HCT116 (cell line): ENCODE data around the gene PDHB. TPM values are rescaled to one million over a fixed set of nuclear protein-coding genes. Genes with fewer than 3 reads are reported as not detected.

Experiments used
- ATAC-seq: fragments of 200-7000 bp; cut with Tn5 transposase; 2 replicates; pipeline ENCODE4 v1.9.1; 2020; ENCODE audit warnings: mild to moderate bottlenecking, moderate library complexity
- BruUV-seq: library from RNA; stranded (reverse); fragments of 400-500 nt; replicated peaks from 2 replicates; lab custom pipeline; 2021; lab: Mats Ljungman, UMichigan
- CTCF ChIA-PET: fragments of 300-600 bp; sonication (Branson Sonifier 250); formaldehyde crosslinking; loops from one replicate; lab custom pipeline; 2021; ENCODE audit warnings: antibody characterized with exemption; lab: Charles Lee
- POLR2A ChIA-PET: fragments of 300-600, 350-600 bp; sonication (Branson Sonifier 250); formaldehyde crosslinking; loops from one replicate; lab custom pipeline; 2021; ENCODE audit warnings: antibody characterized with exemption; lab: Charles Lee
- RAD21 ChIA-PET, 2 experiments: fragments of 300-600 bp; sonication (Branson Sonifier 250); formaldehyde crosslinking; loops; one replicate each; lab custom pipeline; 2023; ENCODE audit warnings: low total read pairs in 2 of 2; ENCODE audit not compliant: uncharacterized antibody in 2 of 2, unreplicated experiment in 2 of 2, low non-redundant PET in 1 of 2; lab: Charles Lee
- DNase-seq: peaks from one replicate; pipeline ENCODE4 v3.0.0-alpha.2; 2010; ENCODE audit warnings: low read depth, low spot score
- H2AFZ ChIP-seq: fragments of 200-600 bp; shearing (Covaris generic), sonication (generic); 2 replicates; pipeline ENCODE4 v1.6.1; 2017; ENCODE audit warnings: low read depth, mixed run types, mixed read lengths, antibody characterized with exemption, low read length; ENCODE audit not compliant: poor library complexity, severe bottlenecking
- H3K27ac ChIP-seq: 2 replicates; pipeline ENCODE4 v1.5.1; 2012; ENCODE audit warnings: low read depth, low read length
- H3K27me3 ChIP-seq: fragments of 200-600 bp; sonication (generic); 2 replicates; pipeline ENCODE4 v1.6.1; 2016; ENCODE audit warnings: mixed run types, low read length, mixed read lengths; ENCODE audit not compliant: insufficient read depth
- H3K36me3 ChIP-seq, 2 experiments: fragments of 200-500 bp in 1 of 2; fragments of 200-600 bp in 1 of 2; sonication (Bioruptor generic) in 1 of 2; sonication (generic) in 1 of 2; 2 replicates each; pipeline versions ENCODE4 v1.5.1 to v1.6.1; 2014 to 2016; ENCODE audit warnings: low read length in 2 of 2, inconsistent platforms in 1 of 2, mixed read lengths in 1 of 2, mixed run types in 1 of 2; ENCODE audit not compliant: insufficient read depth in 2 of 2, control insufficient read depth in 1 of 2
- H3K4me1 ChIP-seq, 2 experiments: fragments of 200-600 bp in 1 of 2; sonication (generic) in 1 of 2; 2 replicates each; pipeline versions ENCODE4 v1.5.1 to v1.6.1; 2012 to 2017; ENCODE audit warnings: low read length in 2 of 2, inconsistent platforms in 1 of 2, mild to moderate bottlenecking in 1 of 2, mixed read lengths in 1 of 2, mixed run types in 1 of 2, moderate library complexity in 1 of 2; ENCODE audit not compliant: insufficient read depth in 2 of 2, control insufficient read depth in 1 of 2
- H3K4me2 ChIP-seq: fragments of 200-600 bp; sonication (generic); 2 replicates; pipeline ENCODE4 v1.6.1; 2017; ENCODE audit warnings: mixed run types, low read length, mixed read lengths
- H3K4me3 ChIP-seq, 2 experiments: fragments of 200-600 bp in 1 of 2; sonication (generic) in 1 of 2; replicated peaks in 1 of 2; 2 replicates each; pipeline ENCODE4 v1.5.1; 2011 to 2016; ENCODE audit warnings: low read length in 2 of 2, control low read depth in 1 of 2, low read depth in 1 of 2, mild to moderate bottlenecking in 1 of 2, mixed read lengths in 1 of 2, mixed run types in 1 of 2
- H3K79me2 ChIP-seq: fragments of 200-600 bp; sonication (generic); 2 replicates; pipeline ENCODE4 v1.6.1; 2017; ENCODE audit warnings: mild to moderate bottlenecking, mixed run types, low read length, moderate library complexity, mixed read lengths; ENCODE audit not compliant: insufficient read depth
- H3K9ac ChIP-seq: fragments of 200-600 bp; sonication (generic); 2 replicates; pipeline ENCODE4 v1.6.1; 2016; ENCODE audit warnings: low read length, mixed read lengths
- H3K9me2 ChIP-seq: fragments of 200-600 bp; sonication (generic), shearing (Covaris generic); 2 replicates; pipeline ENCODE4 v1.6.1; 2017; ENCODE audit warnings: mixed run types, mild to moderate bottlenecking, moderate library complexity; ENCODE audit not compliant: insufficient read depth
- H3K9me3 ChIP-seq, 2 experiments: fragments of 200-500 bp in 1 of 2; fragments of 200-600 bp in 1 of 2; sonication (Bioruptor generic) in 1 of 2; sonication (generic) in 1 of 2; 2 replicates each; pipeline ENCODE4 v1.6.1; 2014 to 2017; ENCODE audit warnings: low read length in 2 of 2, mixed read lengths in 2 of 2, inconsistent platforms in 1 of 2, low read depth in 1 of 2, mild to moderate bottlenecking in 1 of 2, mixed run types in 1 of 2, moderate library complexity in 1 of 2; ENCODE audit not compliant: control insufficient read depth in 1 of 2, insufficient read depth in 1 of 2
- H4K20me1 ChIP-seq: fragments of 200-600 bp; sonication (generic), shearing (Covaris generic); 2 replicates; pipeline ENCODE4 v1.6.1; 2017; ENCODE audit warnings: mixed run types, mild to moderate bottlenecking, moderate library complexity; ENCODE audit not compliant: insufficient read depth
- CBX3 ChIP-seq: IDR thresholded peaks from 2 replicates; pipeline ENCODE4 v1.6.1; 2012; ENCODE audit warnings: low read depth
- CTCF ChIP-seq, 3 experiments: fragments of 200-600 bp in 1 of 3; sonication (generic) in 1 of 3; IDR thresholded peaks in 2 of 3; conservative IDR thresholded peaks in 1 of 3; 2 replicates each; pipeline ENCODE4 v1.5.1; 2012 to 2017; ENCODE audit warnings: low read depth in 2 of 3, low read length in 2 of 3, antibody characterized with exemption in 1 of 3, borderline replicate concordance in 1 of 3, control low read depth in 1 of 3, mild to moderate bottlenecking in 1 of 3, mixed read lengths in 1 of 3, mixed run types in 1 of 3, moderate library complexity in 1 of 3; ENCODE audit not compliant: insufficient read depth in 1 of 3
- EGR1 ChIP-seq: IDR thresholded peaks from 2 replicates; pipeline ENCODE4 v1.6.1; 2012; ENCODE audit warnings: low read depth
- EZH2 ChIP-seq: fragments of 200-600 bp; sonication (generic); IDR thresholded peaks from 2 replicates; pipeline ENCODE4 v1.6.1; 2017; ENCODE audit warnings: antibody characterized with exemption, mixed run types
- EZH2phosphoT487 ChIP-seq: fragments of 200-600 bp; IDR thresholded peaks from 2 replicates; pipeline ENCODE4 v1.6.1; 2018; ENCODE audit warnings: antibody characterized with exemption, borderline replicate concordance
- FOSL1 ChIP-seq: IDR thresholded peaks from 2 replicates; pipeline ENCODE4 v1.6.1; 2012; ENCODE audit warnings: low read depth
- POLR2A ChIP-seq: IDR thresholded peaks from 2 replicates; pipeline ENCODE4 v1.7.0; 2011; ENCODE audit warnings: borderline replicate concordance; ENCODE audit not compliant: insufficient read depth, insufficient read length; ENCODE audit errors: extremely low read depth
- POLR2AphosphoS5 ChIP-seq: IDR thresholded peaks from 2 replicates; pipeline ENCODE4 v1.6.1; 2011; ENCODE audit warnings: mild to moderate bottlenecking, low read depth, low read length, moderate library complexity
- RAD21 ChIP-seq: IDR thresholded peaks from 2 replicates; pipeline ENCODE4 v1.6.1; 2012; ENCODE audit warnings: low read depth, mild to moderate bottlenecking
- SIN3A ChIP-seq: IDR thresholded peaks from 2 replicates; pipeline ENCODE4 v1.6.1; 2012; ENCODE audit warnings: low read depth
- TCF7L2 ChIP-seq: IDR thresholded peaks from 2 replicates; pipeline ENCODE4 v1.7.0; 2011; ENCODE audit warnings: borderline replicate concordance, inconsistent platforms; ENCODE audit not compliant: insufficient read depth, insufficient read length; ENCODE audit errors: extremely low read depth
- ZBTB33 ChIP-seq: IDR thresholded peaks from 2 replicates; pipeline ENCODE4 v1.6.1; 2011; ENCODE audit warnings: mild to moderate bottlenecking, low read length, moderate library complexity; ENCODE audit not compliant: insufficient replicate concordance; ENCODE audit errors: extremely low read depth
- intact Hi-C: fragments of 100-400 bp; cut with micrococcal nuclease; formaldehyde crosslinking; loops from 2 replicates; pipeline ENCODE4 v1.10.0; 2022
- total RNA-seq: library from RNA; stranded (reverse); gene quantifications from one replicate; pipeline ENCODE4 v1.2.1, GENCODE V29; 2021; ENCODE audit not compliant: unreplicated experiment

Gene PDHB
- total RNA-seq, 1 experiment from 2014 or later, result 60.2 TPM

- no peaks in the 10 kb centered on the region for H3K79me2 ChIP-seq
- no peaks in the 10 kb centered on the region for H3K27me3 ChIP-seq
- H3K9me3 ChIP-seq, result no peaks in the 10 kb centered on the region
- no peak for TF ChIP-seq RAD21
- no peak for TF ChIP-seq POLR2AphosphoS5
- TF ChIP-seq SIN3A, result no peak
- no peak for TF ChIP-seq POLR2A
- no peak for TF ChIP-seq FOSL1
- TF ChIP-seq EZH2phosphoT487, result no peak
- no peak for TF ChIP-seq TCF7L2
- no peak for TF ChIP-seq CTCF (IDR thresholded peaks at IDR 0.05 in 2 of 3, conservative IDR thresholded peaks at IDR 0.05 in 1 of 3; ENCODE audit: borderline replicate concordance in 1 of 3, insufficient read depth in 1 of 3, low read depth in 2 of 3, low read length in 2 of 3)
- no peak for TF ChIP-seq EZH2
- no peak for TF ChIP-seq CBX3
- no peak for TF ChIP-seq EGR1
- TF ChIP-seq ZBTB33, result no peak
- no TSS peak for BruUV-seq
- no peaks in the 10 kb centered on the region for H3K9me2 ChIP-seq
- intact Hi-C loops, result loop anchor here (1.0 kb wide), 1 partner anchor 69 kb away; no protein-coding TSS in a partner anchor
- H3K9ac ChIP-seq, result no peak overlapping the region
- DNase-seq (no peak), ATAC-seq (no peak)
- H4K20me1 ChIP-seq, result no peaks in the 10 kb centered on the region
- peaks cover 0 to 12% of the 10 kb centered on the region in 2 experiments; a peak in 3 of 4 replicates for H3K4me1 ChIP-seq
- POLR2A ChIA-PET, result no interaction called here
- no peak overlapping the region for H3K4me2 ChIP-seq
- RAD21 ChIA-PET, result no interaction called here
- no peaks in the 10 kb centered on the region for H3K36me3 ChIP-seq
- no peak overlapping the region for H2AFZ ChIP-seq
- no peak overlapping the region for H3K4me3 ChIP-seq
- H3K27ac ChIP-seq, result no peak overlapping the region
- CTCF ChIA-PET, result no interaction called here
These were observed 29.2 kb upstream of the PDHB start for GRCh38 chr3:58462829-58463180.
